ENCODE data around the gene KMT2B.

KMT2B gene

DNA sequence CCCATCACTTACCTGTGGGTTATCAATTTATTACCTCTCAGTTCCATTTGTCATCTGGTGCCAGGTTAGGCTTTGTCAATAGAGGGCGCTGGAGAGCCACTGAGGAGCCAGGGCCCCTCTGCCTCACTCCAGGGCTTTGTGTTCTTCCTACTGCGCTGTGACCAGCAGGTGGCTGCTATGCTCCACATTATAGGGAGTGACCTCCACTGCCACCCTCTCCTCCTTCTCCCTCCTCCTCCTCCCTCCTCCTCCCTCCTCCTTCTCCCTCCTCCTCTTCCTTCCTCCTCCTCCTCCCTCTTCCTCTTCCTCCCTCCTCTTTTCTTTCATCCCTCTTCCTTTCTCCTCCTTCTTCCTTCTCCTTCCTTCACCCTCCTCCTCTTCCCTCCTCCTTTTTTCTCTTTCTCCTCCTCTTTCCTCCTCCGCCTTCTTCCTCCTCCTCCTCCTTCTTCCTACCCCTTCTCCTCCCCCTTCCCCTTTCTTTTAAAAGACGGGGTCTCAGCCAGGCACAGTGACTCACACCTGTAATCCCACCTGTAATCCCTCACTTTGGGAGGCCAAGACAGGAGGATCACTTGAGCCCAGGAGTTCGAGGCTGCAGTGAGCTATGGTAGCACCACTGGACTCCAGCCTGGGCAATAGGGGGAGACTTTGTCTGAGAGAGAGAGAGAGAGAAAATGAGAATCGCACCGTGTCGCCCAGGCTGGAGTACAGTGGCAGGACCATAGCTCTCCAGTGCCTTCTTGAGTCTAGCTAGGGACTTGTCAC is 23.8 kb upstream of the KMT2B start (continued):
- TF ChIP-seq ZNF692 (tag by site-specific recombination; IDR thresholded peaks at IDR 0.05) (peak; percentile 83), ZNF146 (tag by site-specific recombination; IDR thresholded peaks at IDR 0.05) (peak; percentile 27; the same call in 1 of the 2 replicates), OSR2 (tag by site-specific recombination; IDR thresholded peaks at IDR 0.05) (no peak; the same call in 1 of the 2 replicates), ZNF501 (tag by site-specific recombination; IDR thresholded peaks at IDR 0.05) (peak; percentile 98), ZFP69B (tag by site-specific recombination; IDR thresholded peaks at IDR 0.05) (peak; percentile 80), ZNF48 (tag by site-specific recombination; IDR thresholded peaks at IDR 0.05) (no peak), SALL2 (tag by site-specific recombination; IDR thresholded peaks at IDR 0.05; ENCODE audit: borderline replicate concordance) (0 out of 2 replicates have a peak, but pooled peaks have one; percentile 72), INSM2 (tag by site-specific recombination; IDR thresholded peaks at IDR 0.05) (peak; percentile 52; the same call in 1 of the 2 replicates), ZSCAN5A (tag by site-specific recombination; IDR thresholded peaks at IDR 0.05) (0 out of 2 replicates have a peak, but pooled peaks have one; percentile 30), GLI4 (tag by site-specific recombination; IDR thresholded peaks at IDR 0.05) (no peak), ZNF560 (tag by site-specific recombination; IDR thresholded peaks at IDR 0.05; ENCODE audit: borderline replicate concordance) (no peak), ZNF157 (tag by site-specific recombination; IDR thresholded peaks at IDR 0.05) (peak; percentile 64; the same call in 1 of the 2 replicates), ZFP3 (tag by site-specific recombination; IDR thresholded peaks at IDR 0.05; ENCODE audit: low read depth) (peak; percentile 16; the same call in 1 of the 2 replicates), ZBTB26 (tag by site-specific recombination; optimal IDR thresholded peaks at IDR 0.05) (peak; percentile 37), ZSCAN18 (tag by site-specific recombination; IDR thresholded peaks at IDR 0.05) (peak; percentile 84; the same call in 1 of the 2 replicates), ZNF747 (tag by site-specific recombination; IDR thresholded peaks at IDR 0.05) (no peak), ZNF624 (tag by site-specific recombination; IDR thresholded peaks at IDR 0.05) (no peak), ZNF398 (tag by site-specific recombination; IDR thresholded peaks at IDR 0.05) (peak; percentile 100), MEIS1 (CRISPR knock-in tag; IDR thresholded peaks at IDR 0.05; ENCODE audit: borderline replicate concordance) (no peak), SP2 (tag by site-specific recombination; IDR thresholded peaks at IDR 0.05) (peak; percentile 60), ZNF600 (tag by site-specific recombination; IDR thresholded peaks at IDR 0.05) (peak; percentile 66; the same call in 1 of the 2 replicates)
- TF ChIP-seq, protein P1, sequence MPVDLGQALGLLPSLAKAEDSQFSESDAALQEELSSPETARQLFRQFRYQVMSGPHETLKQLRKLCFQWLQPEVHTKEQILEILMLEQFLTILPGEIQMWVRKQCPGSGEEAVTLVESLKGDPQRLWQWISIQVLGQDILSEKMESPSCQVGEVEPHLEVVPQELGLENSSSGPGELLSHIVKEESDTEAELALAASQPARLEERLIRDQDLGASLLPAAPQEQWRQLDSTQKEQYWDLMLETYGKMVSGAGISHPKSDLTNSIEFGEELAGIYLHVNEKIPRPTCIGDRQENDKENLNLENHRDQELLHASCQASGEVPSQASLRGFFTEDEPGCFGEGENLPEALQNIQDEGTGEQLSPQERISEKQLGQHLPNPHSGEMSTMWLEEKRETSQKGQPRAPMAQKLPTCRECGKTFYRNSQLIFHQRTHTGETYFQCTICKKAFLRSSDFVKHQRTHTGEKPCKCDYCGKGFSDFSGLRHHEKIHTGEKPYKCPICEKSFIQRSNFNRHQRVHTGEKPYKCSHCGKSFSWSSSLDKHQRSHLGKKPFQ (tag by site-specific recombination; IDR thresholded peaks at IDR 0.05), result peak; percentile 66; the same call in 1 of the 2 replicates
- TF ChIP-seq, protein P2, sequence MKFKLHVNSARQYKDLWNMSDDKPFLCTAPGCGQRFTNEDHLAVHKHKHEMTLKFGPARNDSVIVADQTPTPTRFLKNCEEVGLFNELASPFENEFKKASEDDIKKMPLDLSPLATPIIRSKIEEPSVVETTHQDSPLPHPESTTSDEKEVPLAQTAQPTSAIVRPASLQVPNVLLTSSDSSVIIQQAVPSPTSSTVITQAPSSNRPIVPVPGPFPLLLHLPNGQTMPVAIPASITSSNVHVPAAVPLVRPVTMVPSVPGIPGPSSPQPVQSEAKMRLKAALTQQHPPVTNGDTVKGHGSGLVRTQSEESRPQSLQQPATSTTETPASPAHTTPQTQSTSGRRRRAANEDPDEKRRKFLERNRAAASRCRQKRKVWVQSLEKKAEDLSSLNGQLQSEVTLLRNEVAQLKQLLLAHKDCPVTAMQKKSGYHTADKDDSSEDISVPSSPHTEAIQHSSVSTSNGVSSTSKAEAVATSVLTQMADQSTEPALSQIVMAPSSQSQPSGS (tag by site-specific recombination; IDR thresholded peaks at IDR 0.05; ENCODE audit: low read depth), result no peak
- TF ChIP-seq, protein P3, sequence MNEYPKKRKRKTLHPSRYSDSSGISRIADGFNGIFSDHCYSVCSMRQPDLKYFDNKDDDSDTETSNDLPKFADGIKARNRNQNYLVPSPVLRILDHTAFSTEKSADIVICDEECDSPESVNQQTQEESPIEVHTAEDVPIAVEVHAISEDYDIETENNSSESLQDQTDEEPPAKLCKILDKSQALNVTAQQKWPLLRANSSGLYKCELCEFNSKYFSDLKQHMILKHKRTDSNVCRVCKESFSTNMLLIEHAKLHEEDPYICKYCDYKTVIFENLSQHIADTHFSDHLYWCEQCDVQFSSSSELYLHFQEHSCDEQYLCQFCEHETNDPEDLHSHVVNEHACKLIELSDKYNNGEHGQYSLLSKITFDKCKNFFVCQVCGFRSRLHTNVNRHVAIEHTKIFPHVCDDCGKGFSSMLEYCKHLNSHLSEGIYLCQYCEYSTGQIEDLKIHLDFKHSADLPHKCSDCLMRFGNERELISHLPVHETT (tag by site-specific recombination; IDR thresholded peaks at IDR 0.05), result peak; percentile 66
